Coronary artery (tissue), 2 donors: ENCODE measurements around the gene PPP1CA.

Experiments
- DNase-seq: peaks from one replicate; pipeline ENCODE4 v3.0.0-alpha.2; 2017; ENCODE audit warnings: low spot score
- H3K27ac ChIP-seq, 2 donors: fragments of 200-600 bp; sonication (generic); one replicate each; pipeline ENCODE4 v1.5.1; 2016 to 2019
- H3K4me3 ChIP-seq: fragments of 200-600 bp; sonication (generic); 2 replicates; pipeline ENCODE4 v1.5.1; 2016; ENCODE audit warnings: mild to moderate bottlenecking, moderate library complexity
- TF ChIP-seq, protein P1 (sequence below): fragments of 200-600 bp; sonication (generic); IDR thresholded peaks from one replicate; pipeline ENCODE4 v1.5.1; 2019; ENCODE audit warnings: antibody characterized with exemption

PPP1CA gene

DNA sequence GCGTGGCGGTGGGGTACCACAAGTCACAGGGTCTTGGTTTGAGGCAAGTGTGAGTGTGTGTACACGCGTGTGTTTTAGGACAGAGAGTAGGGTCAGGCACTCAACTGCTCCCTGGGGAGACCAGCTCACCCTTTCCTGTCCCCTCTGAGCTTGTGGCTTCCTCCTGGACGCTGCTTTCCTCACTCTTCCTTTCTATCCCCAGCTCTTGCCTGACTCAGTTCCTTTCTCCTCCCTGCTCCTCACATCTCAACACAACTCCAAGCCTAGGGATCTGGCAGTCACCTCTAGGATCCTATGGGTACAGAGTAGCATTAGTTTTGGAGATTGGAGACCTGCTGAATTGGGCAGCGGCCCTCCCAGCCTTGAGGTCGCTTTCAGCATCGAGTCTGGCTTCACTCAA lies 32.4 kb downstream of the PPP1CA start:
- no peak for DNase-seq
- TF ChIP-seq, protein P1, sequence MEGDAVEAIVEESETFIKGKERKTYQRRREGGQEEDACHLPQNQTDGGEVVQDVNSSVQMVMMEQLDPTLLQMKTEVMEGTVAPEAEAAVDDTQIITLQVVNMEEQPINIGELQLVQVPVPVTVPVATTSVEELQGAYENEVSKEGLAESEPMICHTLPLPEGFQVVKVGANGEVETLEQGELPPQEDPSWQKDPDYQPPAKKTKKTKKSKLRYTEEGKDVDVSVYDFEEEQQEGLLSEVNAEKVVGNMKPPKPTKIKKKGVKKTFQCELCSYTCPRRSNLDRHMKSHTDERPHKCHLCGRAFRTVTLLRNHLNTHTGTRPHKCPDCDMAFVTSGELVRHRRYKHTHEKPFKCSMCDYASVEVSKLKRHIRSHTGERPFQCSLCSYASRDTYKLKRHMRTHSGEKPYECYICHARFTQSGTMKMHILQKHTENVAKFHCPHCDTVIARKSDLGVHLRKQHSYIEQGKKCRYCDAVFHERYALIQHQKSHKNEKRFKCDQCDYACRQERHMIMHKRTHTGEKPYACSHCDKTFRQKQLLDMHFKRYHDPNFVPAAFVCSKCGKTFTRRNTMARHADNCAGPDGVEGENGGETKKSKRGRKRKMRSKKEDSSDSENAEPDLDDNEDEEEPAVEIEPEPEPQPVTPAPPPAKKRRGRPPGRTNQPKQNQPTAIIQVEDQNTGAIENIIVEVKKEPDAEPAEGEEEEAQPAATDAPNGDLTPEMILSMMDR = no peak
- Histone ChIP-seq H3K27ac (no peak overlapping the region), H3K4me3 (no peak overlapping the region)

DNA sequence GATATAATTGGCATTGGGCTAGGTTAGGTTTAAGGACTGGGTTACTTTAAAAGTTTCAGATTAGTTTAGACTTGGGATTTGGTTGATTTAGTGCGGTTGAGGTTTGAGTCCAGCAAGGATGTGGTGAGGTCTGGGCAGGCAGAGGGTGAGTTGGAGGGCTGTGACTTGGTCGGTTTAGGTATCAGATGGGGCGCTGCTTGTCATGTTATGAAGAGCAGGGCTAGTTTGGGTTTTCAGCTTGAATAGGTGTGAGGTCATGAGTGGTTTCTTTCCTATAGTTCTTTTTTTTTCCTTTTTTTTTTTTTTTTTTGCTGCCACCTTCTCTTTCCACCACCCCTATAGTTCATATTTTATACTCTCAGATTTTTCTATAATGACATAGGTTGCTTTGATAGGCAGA lies 33.0 kb downstream of the PPP1CA start:
- H3K27ac ChIP-seq = no peak overlapping the region
- no peak for DNase-seq
- TF ChIP-seq, protein P1 = no peak
- H3K4me3 ChIP-seq = no peak overlapping the region

DNA sequence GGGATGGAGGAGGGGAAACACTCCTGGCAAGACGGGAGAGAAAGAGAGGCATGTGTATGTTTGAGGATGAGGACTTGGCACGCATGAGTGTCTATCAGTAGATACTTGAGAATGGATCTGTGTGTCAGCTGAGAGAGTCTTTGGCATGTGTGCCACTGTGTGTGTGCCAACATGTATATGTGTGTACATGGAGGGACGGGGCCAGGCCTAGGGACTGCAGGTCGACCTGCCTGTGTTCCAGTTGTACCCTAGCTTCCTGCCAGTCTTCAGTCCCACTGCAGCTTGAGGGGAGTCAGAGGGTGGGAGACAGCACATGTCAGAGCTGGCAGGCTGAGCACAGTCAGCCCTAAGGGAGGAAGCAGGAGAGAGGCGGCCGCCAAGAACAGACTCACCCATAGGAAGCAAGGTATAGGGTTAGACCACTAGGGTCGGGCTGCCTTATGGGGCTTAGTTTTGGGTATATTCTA lies 33.9 kb downstream of the PPP1CA start:
- peak overlapping the region in 1 of 2 donors; percentile 73 for H3K27ac ChIP-seq
- peak; percentile 72 for DNase-seq
- TF ChIP-seq, protein P1 = no peak

DNA sequence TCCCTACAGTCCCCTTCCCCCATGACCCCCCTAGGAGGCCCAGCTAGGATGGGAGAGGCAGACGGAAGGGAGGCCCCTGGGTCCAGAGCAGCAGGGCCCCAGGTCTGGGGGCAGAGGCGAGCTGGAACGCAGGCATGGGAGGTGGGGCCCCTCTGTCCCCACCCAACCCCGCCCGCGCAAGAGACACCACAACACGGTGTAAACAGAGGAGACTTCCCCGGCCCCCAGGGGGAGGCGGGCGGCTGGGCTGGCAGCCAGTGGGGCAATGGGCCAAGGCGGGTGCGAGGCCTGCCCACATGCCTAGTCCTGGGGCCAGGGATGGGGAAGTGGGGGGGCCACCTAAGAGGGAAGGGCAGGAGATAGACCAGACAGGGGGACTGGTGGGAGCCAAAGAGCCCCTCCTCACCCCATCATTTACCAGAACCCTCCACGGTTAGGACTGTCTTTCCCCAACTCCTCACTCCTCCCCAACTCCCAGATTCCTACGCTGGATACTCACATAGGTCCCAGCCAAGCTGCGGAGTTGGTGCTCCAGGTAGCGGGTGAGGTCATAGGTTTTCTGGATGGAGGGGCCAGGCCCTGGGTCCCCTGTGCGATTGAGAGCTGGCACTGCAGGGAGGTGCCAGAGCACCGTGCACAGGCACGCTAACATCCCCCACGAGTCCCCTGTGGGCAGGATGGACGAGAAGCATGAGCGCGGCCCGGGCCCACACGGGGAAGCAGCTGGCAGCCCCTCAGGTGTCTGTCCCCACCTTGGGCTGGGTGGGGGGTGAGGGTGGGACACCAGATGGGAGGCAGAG lies 34.5 kb downstream of the PPP1CA start:
- no peak for DNase-seq
- TF ChIP-seq, protein P1 = no peak
- peak overlapping the region in 1 of 2 donors; percentile 73 for H3K27ac ChIP-seq
- peak overlapping the region; percentile 45 for H3K4me3 ChIP-seq

More for the DNA sequence above, 33.9 kb downstream of the PPP1CA start:
- H3K4me3 ChIP-seq = peak overlapping the region; percentile 3

DNA sequence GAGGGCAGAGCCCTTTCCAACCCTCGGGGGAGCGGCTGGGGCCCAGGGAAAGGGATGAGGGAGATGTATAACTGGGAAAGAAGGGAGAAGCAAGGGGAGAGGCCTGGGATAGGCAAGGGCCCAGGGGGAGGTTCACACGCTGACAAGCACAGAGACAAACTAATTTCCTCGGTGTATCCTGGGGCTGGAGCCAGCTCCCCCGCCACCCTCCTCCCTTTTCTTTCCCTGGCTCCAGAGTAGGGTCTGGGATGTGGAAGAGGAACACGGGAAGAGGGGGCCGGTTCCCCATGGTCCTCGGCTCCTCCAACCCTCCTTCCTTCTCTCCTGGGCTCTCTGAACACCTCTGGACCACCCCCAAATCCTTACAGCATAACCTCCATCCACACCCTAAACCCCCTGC lies 35.1 kb downstream of the PPP1CA start:
- peak overlapping the region in 1 of 2 donors; percentile 73 for H3K27ac ChIP-seq
- no peak for DNase-seq
- H3K4me3 ChIP-seq = peak overlapping the region; percentile 45

DNA sequence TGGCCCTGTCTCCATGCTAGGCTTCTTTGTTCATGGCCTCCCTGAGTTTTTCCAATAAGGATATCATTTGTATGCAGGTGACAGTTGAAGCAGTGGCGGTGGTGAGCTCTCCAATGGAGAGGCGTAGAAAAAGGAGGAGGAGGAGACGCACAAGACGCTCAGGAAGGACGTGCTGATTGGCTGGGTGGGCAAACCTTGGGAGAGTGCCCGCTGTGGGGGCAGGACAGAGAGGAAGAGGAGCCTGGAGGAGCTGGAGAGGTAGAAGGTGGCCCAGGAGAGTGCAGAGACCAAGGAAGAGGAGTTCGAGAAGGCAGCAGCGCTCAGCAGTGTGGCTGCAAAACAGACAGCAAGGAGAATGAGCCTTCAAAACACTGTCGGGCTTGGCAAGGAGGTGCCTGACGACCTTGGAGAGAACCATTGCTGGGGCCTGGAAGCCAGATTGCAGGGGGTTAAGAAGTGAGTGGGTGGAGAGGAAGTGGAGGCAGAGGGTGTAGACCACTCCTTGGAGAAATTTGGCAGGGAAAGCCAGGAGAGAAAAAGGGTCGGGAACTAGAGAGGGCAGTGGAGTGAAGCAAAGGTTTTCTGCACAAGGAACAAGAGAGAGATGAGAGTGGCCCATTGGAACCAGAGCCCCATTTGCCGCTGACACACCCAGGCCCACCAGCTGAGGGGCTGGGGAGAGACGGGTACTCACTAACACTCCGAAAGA lies 35.8 kb downstream of the PPP1CA start:
- no peak for DNase-seq
- Histone ChIP-seq H3K4me3 (peak overlapping the region; percentile 45), H3K27ac (peak overlapping the region in 1 of 2 donors; percentile 73)
- TF ChIP-seq, protein P1 = no peak

More for the DNA sequence above, 35.1 kb downstream of the PPP1CA start:
- TF ChIP-seq, protein P1 = no peak
